ENCODE data around the gene SUSD4. TPM values are rescaled to one million over a fixed set of nuclear protein-coding genes. Genes with fewer than 3 reads are reported as not detected.

The SUSD4 gene
- total RNA-seq, 1 donor from 2014 or later, result 26.3 TPM

GRCh38 chr1:223234534-223234933 is 129.4 kb downstream of the SUSD4 start:
- TF ChIP-seq POLR2A (IDR thresholded peaks at IDR 0.05), result no peak
- TF ChIP-seq POLR2AphosphoS5 (IDR thresholded peaks at IDR 0.05; ENCODE audit: insufficient read depth in 1 of 2, low read depth in 1 of 2), result no peak
- TF ChIP-seq CTCF (IDR thresholded peaks at IDR 0.05), result no peak
- no peak for DNase-seq (ENCODE audit: extremely low spot score in 2 of 2)
- Histone ChIP-seq H3K27me3 (no peaks in the 10 kb centered on the region), H3K4me1 (no peaks in the 10 kb centered on the region), H3K36me3 (no peaks in the 10 kb centered on the region), H3K4me3 (no peak overlapping the region), H3K9me3 (no peaks in the 10 kb centered on the region), H3K27ac (no peak overlapping the region)
- intact Hi-C loops (cut with DNase I), result no loop called here

GRCh38 chr1:223234170-223234514 is 129.8 kb downstream of the SUSD4 start:
- Histone ChIP-seq H3K36me3 (no peaks in the 10 kb centered on the region), H3K4me1 (no peaks in the 10 kb centered on the region), H3K4me3 (no peak overlapping the region), H3K9me3 (no peaks in the 10 kb centered on the region), H3K27me3 (no peaks in the 10 kb centered on the region), H3K27ac (no peak overlapping the region)
- intact Hi-C loops (cut with DNase I), result no loop called here
- no peak for DNase-seq (ENCODE audit: extremely low spot score in 2 of 2)
- TF ChIP-seq CTCF (IDR thresholded peaks at IDR 0.05), result no peak
- no peak for TF ChIP-seq POLR2AphosphoS5 (IDR thresholded peaks at IDR 0.05; ENCODE audit: insufficient read depth in 1 of 2, low read depth in 1 of 2)
- TF ChIP-seq POLR2A (IDR thresholded peaks at IDR 0.05), result no peak

- peak; percentile 34 to 72 for DNase-seq (ENCODE audit: extremely low spot score in 2 of 2)
- no peaks in the 10 kb centered on the region for H3K36me3 ChIP-seq
- intact Hi-C loops (cut with DNase I), result no loop called here
- TF ChIP-seq POLR2AphosphoS5 (IDR thresholded peaks at IDR 0.05; ENCODE audit: insufficient read depth in 1 of 2, low read depth in 1 of 2), result peak in 1 of 2 donors; percentile 74
- TF ChIP-seq POLR2A (IDR thresholded peaks at IDR 0.05), result no peak
- no peaks in the 10 kb centered on the region for H3K9me3 ChIP-seq
- no peak overlapping the region for H3K4me3 ChIP-seq
- H3K4me1 ChIP-seq, result no peaks in the 10 kb centered on the region
- H3K27ac ChIP-seq, result no peak overlapping the region
- H3K27me3 ChIP-seq, result no peaks in the 10 kb centered on the region
Observed at GRCh38 chr1:223233410-223234169, 130.4 kb downstream of the SUSD4 start.

GRCh38 chr1:223233019-223233409 is 131.0 kb downstream of the SUSD4 start:
- TF ChIP-seq POLR2AphosphoS5 (IDR thresholded peaks at IDR 0.05; ENCODE audit: insufficient read depth in 1 of 2, low read depth in 1 of 2) (no peak), POLR2A (IDR thresholded peaks at IDR 0.05) (no peak), CTCF (IDR thresholded peaks at IDR 0.05) (no peak)
- no peak for DNase-seq (ENCODE audit: extremely low spot score in 2 of 2)
- intact Hi-C loops (cut with DNase I), result no loop called here
- Histone ChIP-seq H3K27me3 (no peaks in the 10 kb centered on the region), H3K4me3 (no peak overlapping the region), H3K27ac (no peak overlapping the region), H3K9me3 (no peaks in the 10 kb centered on the region), H3K4me1 (no peaks in the 10 kb centered on the region), H3K36me3 (no peaks in the 10 kb centered on the region)

- Histone ChIP-seq H3K36me3 (no peaks in the 10 kb centered on the region), H3K4me3 (no peak overlapping the region), H3K4me1 (no peaks in the 10 kb centered on the region), H3K27ac (no peak overlapping the region), H3K9me3 (no peaks in the 10 kb centered on the region), H3K27me3 (no peaks in the 10 kb centered on the region)
- peak; percentile 44 to 70 for DNase-seq (ENCODE audit: extremely low spot score in 2 of 2)
- TF ChIP-seq CTCF (IDR thresholded peaks at IDR 0.05) (no peak), POLR2A (IDR thresholded peaks at IDR 0.05) (no peak), POLR2AphosphoS5 (IDR thresholded peaks at IDR 0.05; ENCODE audit: insufficient read depth in 1 of 2, low read depth in 1 of 2) (no peak)
- intact Hi-C loops (cut with DNase I), result no loop called here
Observed at GRCh38 chr1:223231581-223231980, 132.4 kb downstream of the SUSD4 start.
